ENCODE measurements around the gene EPHA6.

Gene EPHA6

DNA sequence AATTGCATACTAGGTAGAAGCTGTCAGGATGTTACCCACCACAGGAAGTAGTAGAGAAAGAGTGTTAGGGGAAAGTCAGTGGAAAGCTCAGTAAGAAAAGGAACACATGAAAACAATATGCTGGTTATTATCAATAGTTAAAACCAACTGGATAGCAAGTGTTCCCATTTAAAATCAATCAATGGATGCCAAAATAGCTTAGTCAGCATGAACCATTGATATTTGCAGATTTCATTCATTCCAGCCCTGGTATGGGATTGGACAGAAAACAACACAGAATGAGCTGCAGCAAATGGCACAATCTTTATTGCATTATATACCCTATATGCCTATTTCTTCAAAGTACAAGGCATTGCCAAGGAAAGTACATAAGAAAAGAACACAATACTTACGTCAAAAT is 293.7 kb downstream of the EPHA6 start:
- no peak overlapping the region for H3K27ac ChIP-seq
- CTCF ChIA-PET = no interaction called here
- POLR2A ChIA-PET (ENCODE audit: low non-redundant PET) = no interaction called here
- no peak for DNase-seq (ENCODE audit: low spot score)
- TF ChIP-seq, protein P1, sequence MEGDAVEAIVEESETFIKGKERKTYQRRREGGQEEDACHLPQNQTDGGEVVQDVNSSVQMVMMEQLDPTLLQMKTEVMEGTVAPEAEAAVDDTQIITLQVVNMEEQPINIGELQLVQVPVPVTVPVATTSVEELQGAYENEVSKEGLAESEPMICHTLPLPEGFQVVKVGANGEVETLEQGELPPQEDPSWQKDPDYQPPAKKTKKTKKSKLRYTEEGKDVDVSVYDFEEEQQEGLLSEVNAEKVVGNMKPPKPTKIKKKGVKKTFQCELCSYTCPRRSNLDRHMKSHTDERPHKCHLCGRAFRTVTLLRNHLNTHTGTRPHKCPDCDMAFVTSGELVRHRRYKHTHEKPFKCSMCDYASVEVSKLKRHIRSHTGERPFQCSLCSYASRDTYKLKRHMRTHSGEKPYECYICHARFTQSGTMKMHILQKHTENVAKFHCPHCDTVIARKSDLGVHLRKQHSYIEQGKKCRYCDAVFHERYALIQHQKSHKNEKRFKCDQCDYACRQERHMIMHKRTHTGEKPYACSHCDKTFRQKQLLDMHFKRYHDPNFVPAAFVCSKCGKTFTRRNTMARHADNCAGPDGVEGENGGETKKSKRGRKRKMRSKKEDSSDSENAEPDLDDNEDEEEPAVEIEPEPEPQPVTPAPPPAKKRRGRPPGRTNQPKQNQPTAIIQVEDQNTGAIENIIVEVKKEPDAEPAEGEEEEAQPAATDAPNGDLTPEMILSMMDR (conservative IDR thresholded peaks at IDR 0.05; ENCODE audit: low read depth) = no peak

- ChIA-PET POLR2A (ENCODE audit: low non-redundant PET) (no interaction called here), CTCF (interaction anchor here (0.6 to 0.7 kb wide), 2 partner anchors 89 to 165 kb away, joined by 3 read pairs; no protein-coding TSS in a partner anchor)
- H3K27ac ChIP-seq = no peak overlapping the region
- no peak for DNase-seq (ENCODE audit: low spot score)
- TF ChIP-seq, protein P1 (conservative IDR thresholded peaks at IDR 0.05; ENCODE audit: low read depth) = no peak
These were observed 296.9 kb downstream of the EPHA6 start for GRCh38 chr3:97111244-97111643.

DNA sequence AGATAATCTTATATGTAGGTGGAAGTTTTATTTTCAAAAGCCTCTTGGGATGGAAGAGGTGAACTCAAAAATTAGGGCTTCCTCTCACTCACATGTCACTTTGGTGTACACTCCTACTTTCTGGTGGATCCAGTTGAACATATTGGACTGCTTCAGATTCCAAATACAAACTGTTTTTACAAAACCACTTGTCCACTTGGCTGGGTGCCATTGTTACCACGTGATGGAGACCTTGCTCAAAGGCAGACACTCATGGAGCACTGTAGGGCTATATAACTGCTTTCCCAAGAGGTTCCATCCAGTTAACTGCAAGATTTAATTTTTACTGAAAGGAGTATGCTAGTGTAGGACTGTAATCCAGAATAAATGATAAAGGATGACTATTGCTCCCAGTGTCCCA is 307.0 kb downstream of the EPHA6 start:
- no peak overlapping the region for H3K27ac ChIP-seq
- ChIA-PET CTCF (no interaction called here), POLR2A (ENCODE audit: low non-redundant PET) (no interaction called here)
- TF ChIP-seq, protein P1 (conservative IDR thresholded peaks at IDR 0.05; ENCODE audit: low read depth) = no peak
- DNase-seq (ENCODE audit: low spot score) = no peak

- CTCF ChIA-PET = interaction anchor here (0.5 kb wide), 1 partner anchor 1147 kb away, joined by 3 read pairs; no protein-coding TSS in a partner anchor
- POLR2A ChIA-PET (ENCODE audit: low non-redundant PET) = no interaction called here
- DNase-seq (ENCODE audit: low spot score) = no peak
- no peak overlapping the region for H3K27ac ChIP-seq
- TF ChIP-seq, protein P1 (conservative IDR thresholded peaks at IDR 0.05; ENCODE audit: low read depth) = no peak
These were observed 311.6 kb downstream of the EPHA6 start for GRCh38 chr3:97125902-97126499.

DNA sequence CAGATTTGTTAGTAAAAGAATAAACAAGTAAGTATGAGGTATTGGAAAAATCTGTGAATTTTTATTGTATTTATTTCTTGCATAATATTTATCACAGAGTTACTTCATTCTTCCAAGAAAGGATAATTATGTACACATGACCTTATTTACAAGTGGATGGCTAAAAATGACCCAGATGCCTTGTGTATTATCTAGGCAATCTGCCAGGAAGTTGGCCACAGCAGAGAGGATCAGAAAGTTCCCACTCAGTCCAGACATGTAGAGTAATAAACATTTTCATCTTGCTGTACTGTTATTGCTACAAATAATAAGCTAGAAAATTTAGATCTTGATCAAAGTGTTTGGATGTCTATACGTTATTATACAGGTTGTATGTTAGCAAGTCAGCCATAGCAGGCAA is 317.1 kb downstream of the EPHA6 start:
- ChIA-PET CTCF (no interaction called here), POLR2A (ENCODE audit: low non-redundant PET) (no interaction called here)
- TF ChIP-seq, protein P1 (conservative IDR thresholded peaks at IDR 0.05; ENCODE audit: low read depth) = no peak

DNA sequence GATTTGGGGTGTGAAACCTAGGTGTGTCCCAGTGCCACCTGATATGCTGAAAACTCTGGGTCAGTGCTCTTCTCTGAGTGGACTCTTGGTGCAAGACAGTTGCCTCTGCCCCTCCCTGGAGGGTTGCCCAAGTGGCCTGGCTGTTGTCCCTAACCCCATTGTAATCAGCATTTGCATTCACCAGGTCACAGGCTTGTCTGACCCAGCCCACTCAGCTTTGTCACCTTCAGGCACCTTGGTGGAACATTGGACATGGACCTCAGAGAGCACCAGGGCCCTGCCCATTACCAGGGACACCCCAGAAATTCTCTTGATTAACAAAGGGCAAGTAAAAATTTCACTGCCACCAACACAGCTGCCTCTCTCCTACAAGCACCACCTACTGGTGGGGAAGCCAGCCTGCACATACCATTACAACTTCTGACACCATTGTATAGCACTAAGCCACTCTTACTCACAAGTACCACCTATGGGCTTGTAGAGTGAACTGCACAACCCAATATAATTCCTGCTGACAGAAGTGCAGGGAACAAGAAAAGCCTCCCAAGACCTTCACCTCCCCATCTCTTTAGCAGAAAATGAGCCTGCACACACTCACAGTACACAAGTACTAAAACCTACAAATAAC is 324.6 kb downstream of the EPHA6 start:
- no peak for DNase-seq (ENCODE audit: low spot score)
- CTCF ChIA-PET = no interaction called here

More for the DNA sequence above, 317.1 kb downstream of the EPHA6 start:
- H3K27ac ChIP-seq = no peak overlapping the region
- no peak for DNase-seq (ENCODE audit: low spot score)

More for the DNA sequence above, 324.6 kb downstream of the EPHA6 start:
- POLR2A ChIA-PET (ENCODE audit: low non-redundant PET) = no interaction called here
- H3K27ac ChIP-seq = no peak overlapping the region
- TF ChIP-seq, protein P1 (conservative IDR thresholded peaks at IDR 0.05; ENCODE audit: low read depth) = no peak

All from RWPE1 (cell line).